GM23338 (cell line): ENCODE data around the gene ZBTB8B.

Source experiments
- CTCF ChIP-seq, 2 experiments: fragments of 200-600 bp in 1 of 2; sonication (generic) in 1 of 2; conservative IDR thresholded peaks; 2 replicates each; pipeline versions ENCODE4 v1.5.1 to v1.6.1; 2016 to 2017; ENCODE audit warnings: antibody characterized with exemption in 2 of 2, low read depth in 2 of 2, mild to moderate bottlenecking in 2 of 2, moderate library complexity in 1 of 2
- ETS1 ChIP-seq: IDR thresholded peaks from 2 replicates; pipeline ENCODE4 v1.6.1; 2016; ENCODE audit warnings: antibody characterized with exemption
- EZH2 ChIP-seq: fragments of 200-600 bp; sonication (generic); IDR thresholded peaks from one replicate; pipeline ENCODE4 v1.8.0; 2017; ENCODE audit warnings: antibody characterized with exemption, mild to moderate bottlenecking, low read depth; ENCODE audit not compliant: unreplicated experiment
- EZH2phosphoT487 ChIP-seq: fragments of 200-600 bp; sonication (generic); IDR thresholded peaks from one replicate; pipeline ENCODE4 v1.8.1; 2018; ENCODE audit warnings: antibody characterized with exemption; ENCODE audit not compliant: unreplicated experiment
- JUNB ChIP-seq: IDR thresholded peaks from one replicate; pipeline ENCODE4 v1.6.1; 2016; ENCODE audit warnings: antibody characterized with exemption; ENCODE audit not compliant: unreplicated experiment
- POLR2AphosphoS5 ChIP-seq: IDR thresholded peaks from 2 replicates; pipeline ENCODE4 v1.6.1; 2016; ENCODE audit warnings: antibody characterized with exemption, low read depth
- STAT1 ChIP-seq: IDR thresholded peaks from one replicate; pipeline ENCODE4 v1.6.1; 2016; ENCODE audit warnings: antibody characterized with exemption; ENCODE audit not compliant: unreplicated experiment
- ZNF114 ChIP-seq: fragments of 250-450 bp; sonication (Bioruptor Pico); IDR thresholded peaks from 2 replicates; pipeline ENCODE4 v1.5.0; 2020; ENCODE audit warnings: mild to moderate bottlenecking, moderate library complexity
- ZNF331 ChIP-seq: fragments of 250-450 bp; sonication (Bioruptor Pico); IDR thresholded peaks from 2 replicates; pipeline ENCODE4 v1.5.0; 2020; ENCODE audit warnings: low read depth, mild to moderate bottlenecking, moderate library complexity
- TF ChIP-seq, protein P1 (sequence below): IDR thresholded peaks from one replicate; pipeline ENCODE4 v1.6.1; 2018; ENCODE audit warnings: antibody characterized with exemption; ENCODE audit not compliant: unreplicated experiment

- TF ChIP-seq POLR2AphosphoS5, result no peak
- no peak for TF ChIP-seq ZNF114 (CRISPR knock-in tag)
- no peak for TF ChIP-seq CTCF (conservative IDR thresholded peaks at IDR 0.05; ENCODE audit: low read depth in 2 of 2)
- no peak for TF ChIP-seq EZH2
- TF ChIP-seq EZH2phosphoT487, result no peak
- TF ChIP-seq ETS1, result no peak
- TF ChIP-seq STAT1, result no peak
- TF ChIP-seq, protein P1, sequence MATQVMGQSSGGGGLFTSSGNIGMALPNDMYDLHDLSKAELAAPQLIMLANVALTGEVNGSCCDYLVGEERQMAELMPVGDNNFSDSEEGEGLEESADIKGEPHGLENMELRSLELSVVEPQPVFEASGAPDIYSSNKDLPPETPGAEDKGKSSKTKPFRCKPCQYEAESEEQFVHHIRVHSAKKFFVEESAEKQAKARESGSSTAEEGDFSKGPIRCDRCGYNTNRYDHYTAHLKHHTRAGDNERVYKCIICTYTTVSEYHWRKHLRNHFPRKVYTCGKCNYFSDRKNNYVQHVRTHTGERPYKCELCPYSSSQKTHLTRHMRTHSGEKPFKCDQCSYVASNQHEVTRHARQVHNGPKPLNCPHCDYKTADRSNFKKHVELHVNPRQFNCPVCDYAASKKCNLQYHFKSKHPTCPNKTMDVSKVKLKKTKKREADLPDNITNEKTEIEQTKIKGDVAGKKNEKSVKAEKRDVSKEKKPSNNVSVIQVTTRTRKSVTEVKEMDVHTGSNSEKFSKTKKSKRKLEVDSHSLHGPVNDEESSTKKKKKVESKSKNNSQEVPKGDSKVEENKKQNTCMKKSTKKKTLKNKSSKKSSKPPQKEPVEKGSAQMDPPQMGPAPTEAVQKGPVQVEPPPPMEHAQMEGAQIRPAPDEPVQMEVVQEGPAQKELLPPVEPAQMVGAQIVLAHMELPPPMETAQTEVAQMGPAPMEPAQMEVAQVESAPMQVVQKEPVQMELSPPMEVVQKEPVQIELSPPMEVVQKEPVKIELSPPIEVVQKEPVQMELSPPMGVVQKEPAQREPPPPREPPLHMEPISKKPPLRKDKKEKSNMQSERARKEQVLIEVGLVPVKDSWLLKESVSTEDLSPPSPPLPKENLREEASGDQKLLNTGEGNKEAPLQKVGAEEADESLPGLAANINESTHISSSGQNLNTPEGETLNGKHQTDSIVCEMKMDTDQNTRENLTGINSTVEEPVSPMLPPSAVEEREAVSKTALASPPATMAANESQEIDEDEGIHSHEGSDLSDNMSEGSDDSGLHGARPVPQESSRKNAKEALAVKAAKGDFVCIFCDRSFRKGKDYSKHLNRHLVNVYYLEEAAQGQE, result no peak
- TF ChIP-seq ZNF331, result no peak
- no peak for TF ChIP-seq JUNB
Measured at GRCh38 chr1:32468791-32469190, 3.9 kb downstream of the ZBTB8B start.
